CD4-positive, alpha-beta T cell treated with Interleukin-2 at 100 ng/mL for 4 hours (primary cell): ENCODE results near the gene OCA2.

ENCODE experiments used
- DNase-seq: peaks from one replicate; pipeline ENCODE4 v3.0.0-alpha.2; 2020; ENCODE audit warnings: low spot score

Gene OCA2

DNA sequence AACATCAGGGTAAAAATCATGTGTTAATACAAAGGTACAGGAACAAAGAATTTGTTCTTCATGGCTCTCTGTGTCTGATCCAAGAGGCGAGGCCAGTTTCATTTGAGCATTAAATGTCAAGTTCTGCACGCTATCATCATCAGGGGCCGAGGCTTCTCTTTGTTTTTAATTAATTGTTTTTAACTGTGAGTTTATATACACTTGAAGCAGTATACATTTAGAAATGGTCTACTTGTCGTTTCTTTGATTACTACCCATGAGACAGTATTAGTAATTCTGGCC lies 21.2 kb upstream of the OCA2 start:
- DNase-seq = no peak

DNA sequence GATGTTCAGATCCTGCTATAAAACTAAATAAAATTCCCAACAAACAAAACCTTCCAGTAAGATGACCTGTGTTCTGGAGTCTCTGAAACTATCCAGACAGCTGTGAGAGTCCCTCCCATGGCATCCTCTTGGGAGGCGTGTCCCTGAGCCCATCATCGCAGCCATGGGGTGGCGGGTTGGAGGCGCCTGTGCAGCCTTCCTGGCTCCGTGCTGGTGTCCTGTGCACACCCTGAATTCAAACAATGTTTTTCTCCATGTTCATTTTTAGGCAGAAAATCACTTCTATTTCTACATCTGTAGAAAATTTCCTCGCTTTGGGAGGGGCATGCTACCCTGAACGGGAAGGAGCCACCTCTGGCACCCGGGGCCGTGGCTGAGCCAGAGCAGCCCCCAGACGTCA lies 19.4 kb upstream of the OCA2 start:
- no peak for DNase-seq

DNA sequence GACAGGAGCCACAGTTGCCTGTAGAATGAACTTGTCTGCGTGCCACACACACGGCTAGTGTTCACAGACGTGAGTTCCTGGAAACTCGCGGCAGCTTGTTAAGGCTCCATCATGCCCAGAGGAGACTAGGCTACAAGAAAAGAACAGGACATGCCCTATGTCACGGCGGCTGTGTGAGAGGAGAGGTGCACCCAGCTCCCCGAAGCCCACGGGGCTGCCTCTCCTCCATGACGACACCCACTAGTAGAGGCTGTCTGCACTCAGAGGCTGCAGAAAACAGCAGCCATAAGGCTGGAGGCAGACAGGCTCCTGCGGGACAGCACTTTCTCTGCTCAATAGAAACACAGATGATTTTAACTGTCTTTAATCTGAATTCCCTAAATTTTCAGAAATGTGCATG lies 19.0 kb upstream of the OCA2 start:
- no peak for DNase-seq

DNA sequence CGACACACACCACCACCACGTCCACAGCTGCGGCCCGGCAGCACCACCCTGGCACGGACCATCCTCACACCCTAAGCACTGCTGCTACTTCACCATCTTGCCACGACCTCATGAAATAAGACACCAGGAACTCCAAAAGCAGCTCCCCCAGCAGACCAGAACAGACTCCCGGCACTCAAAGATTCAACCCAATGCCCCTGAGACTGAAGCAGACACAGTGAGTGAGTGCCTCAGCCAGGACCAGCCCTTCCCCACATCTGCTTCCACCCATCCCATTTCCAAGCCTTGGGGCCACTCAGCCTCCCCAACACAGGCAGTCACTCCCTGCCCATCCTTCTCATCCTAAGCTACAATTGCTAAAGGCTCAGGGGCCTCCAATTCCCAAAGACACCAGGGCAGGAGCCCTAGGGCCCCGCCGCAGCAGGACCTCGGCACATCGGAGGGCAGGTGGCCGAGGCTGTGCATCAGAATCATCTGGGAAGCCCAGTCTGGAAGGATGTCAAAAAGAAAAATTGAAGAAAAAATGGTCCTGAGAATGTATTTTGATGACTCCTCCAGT lies 18.4 kb upstream of the OCA2 start:
- no peak for DNase-seq

DNA sequence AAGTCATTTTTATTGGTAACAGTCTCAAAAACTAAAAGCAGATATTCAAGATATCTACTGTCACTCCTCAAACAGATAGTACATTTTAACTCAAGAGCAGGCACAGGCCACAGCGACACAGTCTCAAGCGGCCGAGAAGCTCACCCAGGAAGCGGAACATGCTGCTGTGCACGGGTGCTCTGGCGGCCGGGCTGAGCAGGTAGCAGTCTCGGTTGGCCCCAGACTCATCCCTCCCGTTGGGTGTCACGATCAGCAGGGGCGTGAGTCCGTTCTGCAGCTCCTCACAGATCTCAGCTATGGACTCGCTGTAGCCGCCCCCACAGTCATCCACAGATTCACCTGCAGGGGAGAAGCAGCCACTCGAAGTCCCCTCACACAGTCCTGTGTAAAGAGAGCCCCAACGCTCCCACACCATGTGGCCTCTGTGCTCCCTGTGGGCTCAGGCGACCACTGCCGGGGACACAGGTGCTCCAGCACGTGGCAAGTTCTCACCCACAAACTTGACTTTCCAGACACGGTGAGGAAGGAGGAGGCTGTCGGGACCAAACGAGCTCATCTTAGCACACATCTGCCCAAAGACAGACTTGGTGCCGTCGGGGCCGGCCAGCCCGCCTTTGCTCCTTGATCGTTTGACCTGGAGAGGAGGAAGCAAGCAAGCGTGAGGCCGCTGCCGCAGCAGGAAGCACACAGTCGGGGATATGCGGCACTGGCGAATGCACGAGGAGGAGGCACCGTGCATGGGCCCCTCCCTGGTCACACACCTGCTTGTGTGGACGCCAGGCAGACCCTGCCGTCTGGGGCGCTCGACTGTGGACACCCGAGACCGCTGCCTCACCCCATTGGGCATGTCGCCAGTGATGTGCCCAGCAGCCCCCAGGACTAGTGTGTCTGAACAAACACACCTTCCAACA lies 17.7 kb upstream of the OCA2 start:
- DNase-seq = no peak

DNA sequence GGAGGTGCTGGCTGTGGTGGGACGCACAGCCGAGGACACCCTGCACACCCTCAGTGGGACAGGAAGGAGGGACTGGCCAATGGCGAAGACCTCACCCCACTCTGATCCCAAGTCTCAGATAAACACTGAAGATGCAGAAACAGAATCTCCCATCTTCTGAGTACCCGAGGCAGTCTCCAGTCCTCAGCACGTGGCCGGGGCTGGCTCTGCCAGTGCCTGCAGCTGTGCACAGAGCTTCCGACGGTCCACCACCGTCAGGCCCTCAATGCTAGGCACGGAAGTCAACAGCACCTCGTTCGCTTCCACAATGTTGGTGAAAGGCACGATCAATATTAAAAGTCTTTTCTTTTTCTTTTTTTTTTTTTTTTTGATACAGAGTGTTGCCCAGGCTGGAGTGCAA lies 16.8 kb upstream of the OCA2 start:
- DNase-seq = no peak

DNA sequence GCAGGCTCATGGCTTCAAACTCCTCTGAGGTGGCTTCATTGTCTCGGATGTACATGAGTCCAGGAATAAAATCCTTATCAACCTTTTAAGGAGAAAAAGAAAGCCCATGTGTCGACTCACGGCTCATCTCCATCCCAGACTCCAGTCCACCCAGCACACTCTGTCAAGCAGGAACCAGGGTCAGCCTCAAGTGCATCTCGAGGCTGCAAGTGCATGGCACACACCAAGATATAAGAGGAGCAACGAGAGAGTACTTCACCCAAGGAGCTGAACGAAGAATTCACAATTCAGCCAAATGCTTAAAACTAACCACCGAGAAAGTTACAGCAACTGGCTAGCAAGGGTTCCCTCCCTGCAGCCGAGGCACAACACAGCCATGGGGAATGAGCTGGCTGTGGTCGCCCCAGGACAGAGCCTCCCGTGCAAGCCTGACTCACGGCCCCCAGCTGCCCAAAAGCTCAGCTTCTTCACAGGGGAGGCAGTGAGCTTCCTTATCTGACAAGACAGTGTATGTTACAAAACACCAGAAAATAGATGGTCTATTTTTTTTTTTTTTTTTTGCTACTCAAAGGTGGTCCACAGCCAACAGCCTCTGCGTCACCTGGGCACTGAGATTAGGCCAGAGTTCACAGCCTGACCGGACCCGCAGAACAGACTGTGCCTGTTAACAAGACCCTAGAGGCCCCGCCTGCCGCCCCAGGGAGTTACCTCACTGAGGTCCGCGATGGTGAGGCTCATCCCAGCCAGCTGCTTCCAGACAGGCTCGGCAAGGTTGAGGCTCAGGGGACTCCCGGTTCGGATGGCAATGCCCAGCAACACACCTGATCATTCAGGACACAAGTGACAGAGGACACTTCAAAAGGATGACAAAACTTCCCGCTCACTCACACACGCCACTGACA lies 15.9 kb upstream of the OCA2 start:
- DNase-seq = no peak

DNA sequence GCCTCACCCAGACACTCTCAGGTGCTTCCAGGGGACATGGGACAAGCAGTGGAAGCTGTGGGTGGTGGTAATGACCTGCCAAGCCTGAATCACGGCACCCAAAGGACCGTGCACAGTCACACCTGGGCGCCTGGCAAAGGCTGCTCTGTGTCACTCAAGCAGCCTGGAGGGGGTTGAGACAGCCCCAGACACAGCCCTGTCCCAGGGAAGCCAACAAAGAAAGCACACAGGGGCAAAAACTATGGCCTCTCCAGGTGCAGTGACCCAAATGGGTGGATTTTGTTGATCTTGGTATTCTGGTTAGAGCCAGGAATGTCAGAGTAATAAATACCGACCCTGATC lies 15.0 kb upstream of the OCA2 start:
- no peak for DNase-seq

DNA sequence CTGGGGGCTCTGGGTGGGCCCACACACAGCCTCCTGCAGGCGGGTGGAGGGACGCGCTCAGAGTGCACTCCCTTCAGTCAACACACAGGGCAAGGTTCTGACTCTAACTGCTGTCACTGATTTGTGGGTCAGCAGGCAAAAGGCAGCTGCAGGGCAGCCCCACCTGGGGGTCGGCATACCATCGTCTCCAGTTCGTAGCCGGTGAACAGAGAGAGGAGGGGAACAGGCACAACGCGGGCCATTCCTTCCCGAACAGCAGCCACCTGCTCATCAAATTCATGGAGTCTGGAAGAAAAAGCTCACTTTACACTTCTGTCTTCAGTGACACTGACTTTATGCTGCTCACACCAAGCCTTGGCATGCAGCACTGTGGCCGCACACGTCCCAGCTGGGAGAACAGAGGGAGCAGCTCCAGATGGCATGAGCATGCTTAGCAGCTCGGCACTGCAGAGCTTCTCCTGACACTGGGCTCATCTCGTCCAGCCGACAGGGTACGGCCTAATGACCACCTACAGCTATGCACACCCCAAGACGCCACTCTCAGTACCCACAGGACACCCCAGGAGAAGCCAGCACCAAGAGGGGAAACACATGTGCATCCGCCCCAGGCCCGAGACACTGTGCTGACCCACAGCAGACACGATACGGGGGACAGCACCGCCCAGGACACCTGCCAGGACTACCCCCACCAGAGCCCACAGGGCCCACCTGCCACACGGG lies 14.4 kb upstream of the OCA2 start:
- no peak for DNase-seq

DNA sequence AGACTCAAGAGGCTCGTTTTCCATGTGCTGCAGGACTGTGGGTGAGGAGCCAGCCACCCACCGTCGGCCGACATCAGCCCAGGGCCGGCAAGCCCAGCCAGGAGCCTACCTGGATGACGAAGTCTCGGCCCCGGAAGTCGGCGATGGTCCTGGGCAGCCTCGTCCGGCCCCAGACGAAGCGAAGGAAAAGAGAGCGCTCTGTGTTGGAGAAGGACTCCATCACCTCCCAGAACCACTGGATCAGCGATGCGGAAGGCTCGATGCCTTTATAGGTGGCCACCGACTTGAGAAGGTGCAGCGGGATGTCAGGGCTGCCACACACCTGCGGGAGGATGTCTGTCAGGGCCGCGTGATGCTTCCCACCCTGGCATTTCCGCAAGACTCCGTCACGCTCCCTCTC lies 13.8 kb upstream of the OCA2 start:
- no peak for DNase-seq

DNA sequence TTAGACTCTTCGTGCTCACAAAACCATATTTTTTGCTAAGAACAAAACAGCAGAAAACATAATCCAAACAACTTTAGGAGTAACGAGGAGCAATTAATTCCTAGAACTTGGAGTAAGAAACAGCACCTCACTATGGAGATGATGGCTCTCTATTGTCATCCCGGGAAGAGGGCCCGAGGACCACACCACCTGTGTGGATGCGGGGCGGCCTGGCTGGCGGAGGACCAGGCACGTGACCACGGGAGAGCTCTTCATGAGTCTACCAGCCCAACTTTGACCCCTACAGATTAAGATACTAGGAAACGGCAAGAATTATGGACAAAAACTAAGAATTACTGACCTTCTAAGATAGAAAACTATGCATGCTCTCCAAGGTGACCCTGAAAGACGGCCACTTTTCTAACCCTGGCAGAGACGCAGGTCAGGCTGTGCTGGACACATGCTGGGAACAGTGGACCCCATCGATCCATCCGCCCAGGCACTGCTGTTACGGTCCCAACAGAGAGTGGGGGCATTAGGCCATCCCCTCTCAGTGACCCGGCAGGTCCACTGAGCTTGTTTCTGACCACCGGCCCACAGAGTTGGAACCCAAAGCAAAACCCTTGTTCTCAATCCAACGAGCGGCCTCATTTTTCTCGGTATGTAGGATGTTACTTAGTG lies 13.1 kb upstream of the OCA2 start:
- no peak for DNase-seq

DNA sequence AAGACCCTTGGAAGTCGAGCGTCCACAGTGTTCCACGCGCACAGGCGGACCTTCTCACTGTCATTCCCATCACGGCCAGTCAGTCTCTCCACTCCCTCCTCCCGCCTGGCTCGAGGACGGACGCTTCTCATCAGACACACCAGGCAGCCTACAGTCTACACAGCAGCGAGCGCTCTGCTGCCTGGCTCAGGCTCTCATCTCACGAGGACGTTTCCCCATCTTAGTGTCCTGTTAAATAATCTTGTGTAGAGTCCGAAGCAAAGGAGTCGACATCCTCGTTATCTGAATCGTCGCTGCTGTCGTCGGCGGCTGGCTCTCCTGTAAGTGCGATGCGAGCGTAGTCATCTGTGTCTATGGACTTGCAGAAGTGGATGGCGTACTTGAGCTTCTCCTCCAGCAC lies 12.4 kb upstream of the OCA2 start:
- no peak for DNase-seq

DNA sequence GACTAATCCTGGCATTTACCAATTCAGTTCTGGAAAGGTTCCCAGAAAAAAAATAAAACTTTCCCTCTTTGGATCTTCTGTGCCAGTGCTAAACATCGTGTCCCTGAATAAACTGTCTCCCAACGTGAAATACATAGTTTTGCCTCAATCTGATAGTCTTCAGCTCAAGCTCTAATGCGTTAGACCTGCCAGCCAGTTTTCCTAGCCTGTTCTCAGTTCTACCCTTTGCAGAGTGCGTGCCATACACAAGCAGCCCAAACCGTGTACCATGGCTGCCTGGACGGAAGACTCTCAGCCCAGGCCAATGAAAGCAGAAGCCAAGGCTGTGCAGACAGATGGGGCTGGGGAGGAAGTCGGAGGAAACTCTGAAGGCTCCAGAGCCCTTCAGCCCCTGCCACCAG lies 11.4 kb upstream of the OCA2 start:
- no peak for DNase-seq

DNA sequence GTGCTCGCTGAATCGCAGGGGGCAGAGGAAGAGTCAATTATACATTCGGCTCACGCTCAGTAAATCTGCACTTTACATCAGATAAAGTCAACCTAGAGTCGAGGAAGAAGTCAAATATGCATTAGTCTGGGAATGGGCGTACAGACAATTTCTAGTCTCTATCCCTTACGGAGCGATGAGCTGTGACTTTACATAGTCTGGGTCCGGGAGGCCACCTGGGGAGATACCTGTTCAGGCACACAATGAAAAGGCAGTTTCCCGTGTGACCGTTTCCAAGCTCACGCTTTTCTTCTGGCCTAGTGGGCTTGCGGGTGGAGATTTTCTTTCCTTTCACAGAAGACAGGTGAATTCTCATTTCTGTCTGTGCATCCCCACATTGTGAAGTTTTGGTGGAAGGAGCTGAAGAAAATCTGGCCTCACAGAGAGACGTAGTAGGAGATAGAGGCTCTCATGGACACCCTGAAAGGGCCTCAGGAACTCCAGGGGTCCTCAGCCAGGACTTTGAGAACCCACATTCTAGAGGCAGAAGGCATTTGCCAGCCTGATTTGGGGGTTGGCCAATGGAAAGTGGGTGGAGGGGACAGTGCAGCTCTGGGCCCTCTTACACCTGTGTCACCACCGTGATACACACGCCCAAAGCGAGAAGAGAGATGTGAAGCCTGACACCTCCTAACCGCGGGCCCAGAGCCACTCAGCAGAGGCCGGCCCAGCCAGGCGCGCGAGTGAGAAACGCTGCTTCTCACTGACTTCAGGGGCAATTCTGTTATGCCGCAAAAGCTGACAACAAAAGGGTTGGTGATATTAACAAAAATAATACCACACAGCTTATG lies 10.7 kb upstream of the OCA2 start:
- DNase-seq = no peak

DNA sequence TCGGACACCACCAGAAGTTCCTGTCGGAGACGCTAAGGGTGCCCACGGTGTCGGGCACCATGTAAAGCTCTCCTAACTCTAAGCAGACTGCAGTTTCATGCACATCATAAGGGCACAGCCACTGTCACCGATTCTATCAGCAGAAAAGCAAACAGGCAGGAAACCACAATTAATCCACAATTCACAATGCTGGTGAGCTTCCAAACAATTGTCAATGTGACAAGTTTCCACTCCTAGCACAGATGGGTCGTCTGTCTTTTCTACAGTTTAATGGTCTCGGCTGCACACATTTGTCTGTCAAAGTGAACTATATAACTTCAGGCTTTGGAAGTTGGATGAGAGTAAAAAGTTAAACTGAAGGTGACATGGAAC lies 8.8 kb upstream of the OCA2 start:
- DNase-seq = no peak

DNA sequence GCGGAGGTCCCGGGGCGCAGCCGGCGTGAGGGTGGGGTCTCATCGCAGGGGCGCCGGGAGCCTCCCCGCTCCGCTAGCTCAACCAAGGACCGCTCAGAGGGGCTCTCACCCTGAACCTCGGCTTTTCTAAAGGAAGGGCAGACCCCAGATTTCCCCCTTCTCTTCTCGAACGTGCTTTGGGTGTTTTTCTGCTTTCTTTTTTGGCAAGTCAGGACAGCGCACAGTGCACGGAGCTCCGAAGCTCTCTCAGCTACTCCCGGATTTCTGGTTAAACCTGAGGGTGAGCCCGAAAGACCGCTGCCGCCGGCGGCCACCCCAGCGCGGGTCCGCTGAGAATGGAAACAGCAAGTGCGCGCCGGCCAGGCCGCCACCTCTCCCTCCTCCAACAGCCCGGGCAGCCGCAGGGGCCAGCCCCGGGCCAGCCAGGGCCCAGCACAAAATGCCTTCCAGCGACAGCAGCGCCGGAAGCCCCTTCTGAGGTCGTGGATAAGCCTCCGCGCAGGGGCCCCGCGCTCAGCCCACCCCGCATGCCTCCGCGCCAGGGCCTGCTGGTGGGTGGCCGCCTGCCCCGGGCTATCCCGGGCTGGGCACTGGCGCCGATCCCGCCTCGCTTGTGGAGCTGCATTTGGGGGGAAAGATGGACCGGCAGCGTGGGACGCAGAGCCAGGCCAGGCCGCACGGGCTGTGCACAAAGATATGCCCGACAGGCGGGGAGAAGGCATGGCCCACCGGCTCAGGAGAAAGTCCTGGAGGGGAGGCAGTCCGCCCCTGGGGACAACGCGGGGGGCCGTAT lies 8.2 kb upstream of the OCA2 start:
- no peak for DNase-seq

DNA sequence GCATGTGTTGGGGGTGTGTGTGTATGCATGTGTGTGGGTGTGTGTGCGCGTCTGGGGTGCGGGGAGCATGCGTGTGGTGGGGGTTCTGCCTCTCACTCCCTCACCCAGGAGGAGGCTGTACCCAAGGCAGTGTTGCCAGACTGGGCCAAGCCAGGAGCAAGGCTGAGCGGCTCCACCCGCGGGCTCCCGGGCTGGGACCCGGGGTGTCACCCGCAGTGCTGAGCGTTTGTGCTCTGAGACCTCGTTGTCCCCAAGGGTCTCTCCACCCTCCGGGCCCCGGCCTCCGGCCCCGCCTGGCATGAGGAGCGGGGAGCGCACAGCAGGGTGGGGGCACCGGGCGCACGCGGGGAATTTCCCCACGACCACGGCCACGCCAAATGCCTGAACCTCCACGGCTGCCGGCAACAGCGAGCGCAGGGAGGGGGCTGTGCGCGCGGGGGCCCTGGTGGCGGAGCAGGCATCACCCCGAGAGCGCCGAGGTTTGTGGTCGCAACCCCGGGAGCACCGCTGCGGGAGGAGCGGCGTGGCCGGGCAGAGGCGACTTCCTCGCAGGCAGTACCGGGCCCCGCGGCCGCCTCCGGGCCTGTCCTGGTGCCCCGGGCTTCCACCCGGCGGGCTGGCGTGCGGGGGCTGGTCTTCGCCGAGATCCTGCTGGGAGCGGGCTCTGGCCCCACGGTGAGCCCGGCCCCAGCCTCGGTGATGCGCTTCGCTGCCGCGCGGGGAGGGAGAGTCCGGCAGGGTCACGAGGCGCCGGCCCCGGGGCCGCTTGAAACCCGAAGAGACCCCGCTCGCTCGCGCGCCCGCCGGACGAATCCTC lies 7.4 kb upstream of the OCA2 start:
- no peak for DNase-seq

DNA sequence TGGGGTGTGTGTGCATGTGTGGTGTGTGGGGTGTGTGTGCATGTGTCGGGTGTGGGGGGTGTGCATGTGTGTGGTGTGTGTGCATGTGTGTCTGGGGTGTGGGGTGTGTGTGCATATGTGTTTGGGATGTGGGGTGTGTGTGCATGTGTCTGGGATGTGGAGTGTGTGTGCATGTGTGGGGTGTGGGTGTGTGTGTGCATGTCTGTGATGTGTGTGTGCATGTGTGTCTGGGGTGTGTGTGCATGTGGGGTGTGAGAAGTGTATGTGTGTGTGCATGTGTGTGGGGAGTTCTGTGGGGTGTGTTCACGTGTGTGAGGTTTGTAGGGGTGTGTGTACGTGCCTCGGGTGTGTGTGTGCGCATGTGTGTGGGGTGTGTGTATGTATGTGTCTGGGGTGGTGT lies 6.7 kb upstream of the OCA2 start:
- no peak for DNase-seq

DNA sequence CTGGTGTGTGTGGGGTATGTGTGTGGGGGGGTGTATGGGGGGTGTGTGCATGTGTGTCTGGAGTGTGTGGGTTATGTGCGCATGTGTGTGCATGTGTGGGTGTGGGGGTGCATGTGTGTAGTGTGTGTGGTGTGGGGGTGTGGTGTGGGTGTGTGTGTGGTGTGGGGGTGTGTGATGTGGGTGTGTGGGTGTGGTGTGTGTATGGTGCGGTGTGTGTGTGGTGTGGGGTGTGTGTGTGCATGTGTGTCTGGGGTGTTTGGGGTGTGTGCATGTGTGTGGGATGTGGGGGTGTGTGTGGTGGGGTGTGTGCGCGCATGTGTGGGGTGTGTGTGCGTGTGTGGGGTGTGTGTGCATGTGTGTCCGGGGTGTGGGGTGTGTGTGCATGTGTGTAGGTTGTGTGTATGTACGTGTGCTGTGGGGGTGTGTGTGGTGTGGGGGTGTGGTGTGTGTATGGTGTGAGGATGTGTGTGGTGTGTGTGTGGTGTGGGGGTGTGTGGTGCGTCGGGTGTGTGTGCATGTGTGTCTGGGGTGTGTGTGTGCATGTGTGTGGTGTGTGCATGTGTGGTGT lies 6.2 kb upstream of the OCA2 start:
- no peak for DNase-seq
